Measurements from ENCODE around the gene KCNQ4. TPM values are rescaled to one million over a fixed set of nuclear protein-coding genes. Genes with fewer than 3 reads are reported as not detected.

Gene KCNQ4
- total and polyA plus RNA-seq, 2 experiments from 2014 or later, result 1.3 to 3.0 TPM

DNA sequence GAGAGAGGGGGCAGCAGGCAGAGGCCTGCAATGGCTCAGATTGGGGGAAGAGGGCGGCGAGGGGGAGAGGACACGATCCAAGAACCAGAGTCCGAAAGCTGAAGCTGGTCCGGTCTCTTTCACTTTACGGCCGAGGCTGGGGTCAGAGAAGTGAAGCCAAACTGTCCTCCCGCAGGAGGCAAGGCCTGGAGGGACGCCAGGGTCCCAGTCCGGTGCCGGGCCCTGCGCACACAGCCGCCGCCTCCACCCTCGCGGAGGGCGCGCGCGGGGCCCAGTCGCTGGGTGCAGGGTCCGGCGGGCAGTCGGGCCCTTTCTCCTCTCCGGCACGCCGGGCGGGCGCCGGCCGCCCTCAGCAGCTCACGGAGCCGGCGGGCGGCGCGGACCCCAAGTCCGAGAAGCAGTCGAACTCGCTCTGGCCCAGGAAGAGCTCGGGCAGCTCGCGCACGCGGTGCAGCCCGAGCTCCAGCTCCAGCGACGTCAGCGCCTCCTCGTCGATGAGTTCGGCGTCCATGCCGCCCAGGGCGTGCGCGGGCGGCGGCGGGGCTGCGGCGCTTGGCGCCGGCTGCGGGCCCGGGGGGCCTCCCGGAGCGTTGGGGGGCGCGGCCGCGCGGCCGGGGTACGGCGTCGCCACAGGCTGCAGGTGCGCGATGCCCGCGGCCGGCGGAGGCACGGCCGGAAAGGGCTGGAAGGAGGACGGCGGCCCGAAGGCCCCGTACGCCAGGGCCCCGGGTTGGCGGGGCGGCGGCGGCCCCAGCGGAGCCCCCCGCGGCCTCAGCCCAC, 77.8 kb downstream of the KCNQ4 start:
- H4K20me1 ChIP-seq (replicated peaks; ENCODE audit: insufficient read depth), result no peaks in the 10 kb centered on the region
- H3K4me3 ChIP-seq, result peak overlapping the region; percentile 66
- no peak for TF ChIP-seq ZNF114 (CRISPR knock-in tag; IDR thresholded peaks at IDR 0.05)
- TF ChIP-seq EZH2 (IDR thresholded peaks at IDR 0.05; ENCODE audit: low read depth, unreplicated experiment), result no peak
- TF ChIP-seq CREB1 (CRISPR knock-in tag; IDR thresholded peaks at IDR 0.05; ENCODE audit: low read depth), result 0 out of 2 replicates have a peak, but pooled peaks have one; percentile 27
- Mint-ChIP-seq H3K4me3 (peak overlapping the region; percentile 77), H3K36me3 (ENCODE audit: low read depth) (no peaks in the 10 kb centered on the region), H3K4me1 (peaks cover 24% of the 10 kb centered on the region), H3K27ac (no peak overlapping the region), H3K9me3 (0 out of 3 replicates have a peak, but pooled peaks cover 2% of the 10 kb centered on the region), H3K27me3 (ENCODE audit: insufficient read depth, low read depth, poor library complexity) (peaks cover 25% of the 10 kb centered on the region)
- 0 out of 2 replicates have a peak overlapping the region, but pooled peaks have one; percentile 28 for H2AFZ ChIP-seq
- no peaks in the 10 kb centered on the region for H3K9me2 ChIP-seq (ENCODE audit: insufficient read depth)
- peaks cover 4% of the 10 kb centered on the region; the same call in 1 of the 2 replicates for H3F3A ChIP-seq (replicated peaks; ENCODE audit: low read depth)
- H3K27me3 ChIP-seq (ENCODE audit: insufficient read depth), result peaks cover 26% of the 10 kb centered on the region
- peak; percentile 8 for ATAC-seq
- H3K4me1 ChIP-seq (ENCODE audit: insufficient read depth), result peaks cover 12% of the 10 kb centered on the region
- H3K27ac ChIP-seq (ENCODE audit: low read depth), result no peak overlapping the region
- H3K79me2 ChIP-seq (replicated peaks; ENCODE audit: insufficient read depth), result no peaks in the 10 kb centered on the region
- H3K36me3 ChIP-seq (ENCODE audit: insufficient read depth), result no peaks in the 10 kb centered on the region
- peak overlapping the region; percentile 82 for H3K4me2 ChIP-seq
- DNase-seq (ENCODE audit: low spot score), result peak; percentile 74

DNA sequence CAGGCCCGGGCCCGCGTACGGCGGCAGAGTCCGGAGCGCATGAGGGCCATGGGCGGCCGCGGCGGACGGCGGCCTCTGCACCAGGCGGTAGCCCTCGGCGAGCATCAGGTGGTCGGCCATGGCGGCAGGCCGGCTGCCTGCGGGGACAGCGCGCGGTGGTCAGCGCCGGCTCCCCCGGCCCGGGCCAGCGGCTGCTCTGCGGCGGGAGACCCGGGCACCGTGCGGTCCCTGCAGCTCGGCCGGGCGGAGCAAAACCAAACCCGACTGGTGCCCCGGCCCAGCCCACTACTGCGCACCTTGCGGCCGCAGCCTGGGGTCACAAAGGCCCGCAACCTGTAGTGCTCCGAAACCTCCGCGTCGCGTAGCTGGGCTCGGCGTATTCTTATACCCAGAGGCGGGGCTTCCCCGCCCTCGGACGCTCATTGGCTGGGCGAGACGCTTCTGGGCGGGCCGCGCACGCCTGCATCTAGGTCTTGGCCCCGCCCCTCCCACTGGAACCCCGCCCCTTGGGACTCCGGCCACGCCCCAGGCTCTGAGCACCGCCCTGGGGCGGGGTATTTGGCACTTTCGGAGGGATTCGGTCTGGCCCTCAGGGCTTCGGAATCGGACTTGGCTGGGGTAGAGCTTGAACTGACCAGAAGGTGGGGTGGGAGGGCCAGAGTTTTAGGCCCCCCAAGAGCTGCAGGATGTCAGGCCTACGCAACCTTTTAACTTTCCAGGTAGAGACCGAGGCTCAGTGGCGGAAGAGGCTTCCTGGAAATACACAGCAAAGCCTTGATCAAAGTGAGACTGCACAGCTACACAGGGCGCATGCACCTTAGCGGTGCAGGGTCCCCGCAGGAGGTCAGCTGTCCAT, 78.6 kb downstream of the KCNQ4 start, which contains the start of gene CITED4:
CITED4 (minus strand) TSS at position 356 of the 856 bp plus-strand sequence; CDS start at position 120, 236 bp downstream.
- ATAC-seq, result peak; percentile 86
- no peaks in the 10 kb centered on the region for H3K79me2 ChIP-seq (replicated peaks; ENCODE audit: insufficient read depth)
- H3K27me3 Mint-ChIP-seq (ENCODE audit: insufficient read depth, low read depth, poor library complexity), result peaks cover 25% of the 10 kb centered on the region
- 0 out of 3 replicates have a peak, but pooled peaks cover 2% of the 10 kb centered on the region for H3K9me3 Mint-ChIP-seq
- peaks cover 4% of the 10 kb centered on the region; the same call in 1 of the 2 replicates for H3F3A ChIP-seq (replicated peaks; ENCODE audit: low read depth)
- H3K27me3 ChIP-seq (ENCODE audit: insufficient read depth), result peaks cover 26% of the 10 kb centered on the region
- peak within 1 kb of the TSS; percentile 77 for H3K4me3 Mint-ChIP-seq
- H3K27ac Mint-ChIP-seq, result no peak within 1 kb of the TSS
- H3K27ac ChIP-seq (ENCODE audit: low read depth), result no peak within 1 kb of the TSS
- H3K4me3 ChIP-seq, result peak within 1 kb of the TSS; percentile 66
- H3K36me3 ChIP-seq (ENCODE audit: insufficient read depth), result no peaks in the 10 kb centered on the region
- H4K20me1 ChIP-seq (replicated peaks; ENCODE audit: insufficient read depth), result no peaks in the 10 kb centered on the region
- H3K9me2 ChIP-seq (ENCODE audit: insufficient read depth), result no peaks in the 10 kb centered on the region
- no peaks in the 10 kb centered on the region for H3K36me3 Mint-ChIP-seq (ENCODE audit: low read depth)
- peak; percentile 97 for DNase-seq (ENCODE audit: low spot score)
- H3K4me1 Mint-ChIP-seq, result peaks cover 24% of the 10 kb centered on the region
- peak within 1 kb of the TSS; percentile 82 for H3K4me2 ChIP-seq
- H3K4me1 ChIP-seq (ENCODE audit: insufficient read depth), result peaks cover 12% of the 10 kb centered on the region
- H2AFZ ChIP-seq, result 0 out of 2 replicates have a peak within 1 kb of the TSS, but pooled peaks have one; percentile 28
- TF ChIP-seq, protein P1, sequence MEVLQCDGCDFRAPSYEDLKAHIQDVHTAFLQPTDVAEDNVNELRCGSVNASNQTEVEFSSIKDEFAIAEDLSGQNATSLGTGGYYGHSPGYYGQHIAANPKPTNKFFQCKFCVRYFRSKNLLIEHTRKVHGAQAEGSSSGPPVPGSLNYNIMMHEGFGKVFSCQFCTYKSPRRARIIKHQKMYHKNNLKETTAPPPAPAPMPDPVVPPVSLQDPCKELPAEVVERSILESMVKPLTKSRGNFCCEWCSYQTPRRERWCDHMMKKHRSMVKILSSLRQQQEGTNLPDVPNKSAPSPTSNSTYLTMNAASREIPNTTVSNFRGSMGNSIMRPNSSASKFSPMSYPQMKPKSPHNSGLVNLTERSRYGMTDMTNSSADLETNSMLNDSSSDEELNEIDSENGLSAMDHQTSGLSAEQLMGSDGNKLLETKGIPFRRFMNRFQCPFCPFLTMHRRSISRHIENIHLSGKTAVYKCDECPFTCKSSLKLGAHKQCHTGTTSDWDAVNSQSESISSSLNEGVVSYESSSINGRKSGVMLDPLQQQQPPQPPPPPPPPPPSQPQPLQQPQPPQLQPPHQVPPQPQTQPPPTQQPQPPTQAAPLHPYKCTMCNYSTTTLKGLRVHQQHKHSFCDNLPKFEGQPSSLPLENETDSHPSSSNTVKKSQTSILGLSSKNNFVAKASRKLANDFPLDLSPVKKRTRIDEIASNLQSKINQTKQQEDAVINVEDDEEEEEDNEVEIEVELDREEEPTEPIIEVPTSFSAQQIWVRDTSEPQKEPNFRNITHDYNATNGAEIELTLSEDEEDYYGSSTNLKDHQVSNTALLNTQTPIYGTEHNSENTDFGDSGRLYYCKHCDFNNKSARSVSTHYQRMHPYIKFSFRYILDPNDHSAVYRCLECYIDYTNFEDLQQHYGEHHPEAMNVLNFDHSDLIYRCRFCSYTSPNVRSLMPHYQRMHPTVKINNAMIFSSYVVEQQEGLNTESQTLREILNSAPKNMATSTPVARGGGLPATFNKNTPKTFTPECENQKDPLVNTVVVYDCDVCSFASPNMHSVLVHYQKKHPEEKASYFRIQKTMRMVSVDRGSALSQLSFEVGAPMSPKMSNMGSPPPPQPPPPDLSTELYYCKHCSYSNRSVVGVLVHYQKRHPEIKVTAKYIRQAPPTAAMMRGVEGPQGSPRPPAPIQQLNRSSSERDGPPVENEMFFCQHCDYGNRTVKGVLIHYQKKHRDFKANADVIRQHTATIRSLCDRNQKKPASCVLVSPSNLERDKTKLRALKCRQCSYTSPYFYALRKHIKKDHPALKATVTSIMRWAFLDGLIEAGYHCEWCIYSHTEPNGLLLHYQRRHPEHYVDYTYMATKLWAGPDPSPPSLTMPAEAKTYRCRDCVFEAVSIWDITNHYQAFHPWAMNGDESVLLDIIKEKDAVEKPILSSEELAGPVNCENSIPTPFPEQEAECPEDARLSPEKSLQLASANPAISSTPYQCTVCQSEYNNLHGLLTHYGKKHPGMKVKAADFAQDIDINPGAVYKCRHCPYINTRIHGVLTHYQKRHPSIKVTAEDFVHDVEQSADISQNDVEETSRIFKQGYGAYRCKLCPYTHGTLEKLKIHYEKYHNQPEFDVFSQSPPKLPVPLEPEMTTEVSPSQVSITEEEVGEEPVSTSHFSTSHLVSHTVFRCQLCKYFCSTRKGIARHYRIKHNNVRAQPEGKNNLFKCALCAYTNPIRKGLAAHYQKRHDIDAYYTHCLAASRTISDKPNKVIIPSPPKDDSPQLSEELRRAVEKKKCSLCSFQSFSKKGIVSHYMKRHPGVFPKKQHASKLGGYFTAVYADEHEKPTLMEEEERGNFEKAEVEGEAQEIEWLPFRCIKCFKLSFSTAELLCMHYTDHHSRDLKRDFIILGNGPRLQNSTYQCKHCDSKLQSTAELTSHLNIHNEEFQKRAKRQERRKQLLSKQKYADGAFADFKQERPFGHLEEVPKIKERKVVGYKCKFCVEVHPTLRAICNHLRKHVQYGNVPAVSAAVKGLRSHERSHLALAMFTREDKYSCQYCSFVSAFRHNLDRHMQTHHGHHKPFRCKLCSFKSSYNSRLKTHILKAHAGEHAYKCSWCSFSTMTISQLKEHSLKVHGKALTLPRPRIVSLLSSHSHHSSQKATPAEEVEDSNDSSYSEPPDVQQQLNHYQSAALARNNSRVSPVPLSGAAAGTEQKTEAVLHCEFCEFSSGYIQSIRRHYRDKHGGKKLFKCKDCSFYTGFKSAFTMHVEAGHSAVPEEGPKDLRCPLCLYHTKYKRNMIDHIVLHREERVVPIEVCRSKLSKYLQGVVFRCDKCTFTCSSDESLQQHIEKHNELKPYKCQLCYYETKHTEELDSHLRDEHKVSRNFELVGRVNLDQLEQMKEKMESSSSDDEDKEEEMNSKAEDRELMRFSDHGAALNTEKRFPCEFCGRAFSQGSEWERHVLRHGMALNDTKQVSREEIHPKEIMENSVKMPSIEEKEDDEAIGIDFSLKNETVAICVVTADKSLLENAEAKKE (CRISPR knock-in tag; IDR thresholded peaks at IDR 0.05), result no peak
- TF ChIP-seq JUNB (IDR thresholded peaks at IDR 0.05; ENCODE audit: unreplicated experiment), result no peak
- no peak for TF ChIP-seq EZH2 (IDR thresholded peaks at IDR 0.05; ENCODE audit: low read depth, unreplicated experiment)
- TF ChIP-seq ZNF331 (CRISPR knock-in tag; IDR thresholded peaks at IDR 0.05; ENCODE audit: low read depth), result no peak
- no peak for TF ChIP-seq ZNF114 (CRISPR knock-in tag; IDR thresholded peaks at IDR 0.05)
- TF ChIP-seq, protein P2, sequence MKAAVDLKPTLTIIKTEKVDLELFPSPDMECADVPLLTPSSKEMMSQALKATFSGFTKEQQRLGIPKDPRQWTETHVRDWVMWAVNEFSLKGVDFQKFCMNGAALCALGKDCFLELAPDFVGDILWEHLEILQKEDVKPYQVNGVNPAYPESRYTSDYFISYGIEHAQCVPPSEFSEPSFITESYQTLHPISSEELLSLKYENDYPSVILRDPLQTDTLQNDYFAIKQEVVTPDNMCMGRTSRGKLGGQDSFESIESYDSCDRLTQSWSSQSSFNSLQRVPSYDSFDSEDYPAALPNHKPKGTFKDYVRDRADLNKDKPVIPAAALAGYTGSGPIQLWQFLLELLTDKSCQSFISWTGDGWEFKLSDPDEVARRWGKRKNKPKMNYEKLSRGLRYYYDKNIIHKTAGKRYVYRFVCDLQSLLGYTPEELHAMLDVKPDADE (IDR thresholded peaks at IDR 0.05), result no peak
- no peak for TF ChIP-seq EZH2phosphoT487 (IDR thresholded peaks at IDR 0.05; ENCODE audit: unreplicated experiment)

Data from GM23338 (cell line).